H1 (cell line): ENCODE data around the gene KIAA0513. TPM values are rescaled to one million over a fixed set of nuclear protein-coding genes. Genes with fewer than 3 reads are reported as not detected.

Experiments used
- BRCA1 ChIP-seq: IDR thresholded peaks from 2 replicates; pipeline ENCODE4 v1.6.1; 2012; ENCODE audit warnings: low read depth, low read length, improper control_type of control experiment
- CHD7 ChIP-seq: fragments of 300-600 bp; sonication (generic); IDR thresholded peaks from 2 replicates; pipeline ENCODE4 v1.7.1; 2012; ENCODE audit warnings: low read length, moderate library complexity, mild to moderate bottlenecking, inconsistent platforms; ENCODE audit not compliant: insufficient replicate concordance
- CREB1 ChIP-seq: IDR thresholded peaks from 2 replicates; pipeline ENCODE4 v1.6.1; 2012; ENCODE audit warnings: inconsistent platforms
- TAF1 ChIP-seq: IDR thresholded peaks from 2 replicates; pipeline ENCODE4 v1.6.1; 2011; ENCODE audit warnings: mild to moderate bottlenecking, low read depth, low read length
- TBP ChIP-seq: IDR thresholded peaks from 2 replicates; pipeline ENCODE4 v1.6.1; 2011; ENCODE audit warnings: low read depth, low read length, improper control_type of control experiment
- TEAD4 ChIP-seq: IDR thresholded peaks from 2 replicates; pipeline ENCODE4 v1.6.1; 2012; ENCODE audit warnings: low read depth, low read length, inconsistent platforms, mixed read lengths
- polyA plus RNA-seq, 7 experiments: library from polyadenylated mRNA; depleted of rRNA in 3 of 7; stranded (reverse) in 5 of 7; unstranded in 2 of 7; fragments of >200 nt in 5 of 7; fragments of 200-250 nt in 2 of 7; gene quantifications; 1 replicate in 5 of 7; 2 replicates in 1 of 7; 4 replicates in 1 of 7; pipeline versions ENCODE4 v1.2.1 to v1.2.3, GENCODE V29; 2011 to 2013; ENCODE audit warnings: missing spikeins in 2 of 7, mixed read lengths in 2 of 7
- total RNA-seq: library from RNA; stranded (reverse); fragmentation: NEBNext Ultra II Directional; extraction: Animal tissue kit (Norgen Biotek cat#: 25700); gene quantifications from 2 replicates; pipeline ENCODE4 v1.2.1, GENCODE V29; 2021
- TF ChIP-seq, protein P1 (sequence below): IDR thresholded peaks from 2 replicates; pipeline ENCODE4 v1.6.1; 2011; ENCODE audit warnings: low read length, improper control_type of control experiment
- TF ChIP-seq, protein P2 (sequence below): IDR thresholded peaks from 2 replicates; pipeline ENCODE4 v1.6.1; 2012; ENCODE audit warnings: inconsistent platforms

The KIAA0513 gene
- total and polyA plus RNA-seq, 2 of the 8 experiments (the other 6 are each of a cell fraction or from before 2014, with no cell fraction given), result 2.1 to 6.1 TPM

DNA sequence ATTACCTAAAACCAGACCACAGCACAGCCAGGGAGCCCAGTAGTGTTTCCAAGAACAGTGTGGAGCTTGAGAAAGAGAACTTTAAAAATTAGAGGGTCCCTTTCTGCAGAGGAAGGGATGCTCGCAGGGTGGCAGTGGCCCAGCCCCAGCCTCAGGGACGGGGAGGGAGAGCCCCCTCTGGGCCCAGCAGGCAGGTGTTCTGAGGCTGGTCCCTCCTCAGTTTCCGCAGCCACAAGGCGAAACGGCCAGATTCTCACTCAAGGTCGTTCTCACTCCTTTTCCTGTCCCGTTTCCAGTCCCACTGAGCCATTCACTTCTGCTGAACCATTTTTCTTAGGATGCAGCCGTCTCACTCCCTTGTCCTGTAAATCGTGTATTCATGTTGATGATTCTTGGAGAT is 64.7 kb downstream of the KIAA0513 start (continued):
- TF ChIP-seq CHD7 (no peak), BRCA1 (no peak), TBP (no peak), TAF1 (no peak), TEAD4 (no peak), CREB1 (no peak)
- TF ChIP-seq, protein P1, sequence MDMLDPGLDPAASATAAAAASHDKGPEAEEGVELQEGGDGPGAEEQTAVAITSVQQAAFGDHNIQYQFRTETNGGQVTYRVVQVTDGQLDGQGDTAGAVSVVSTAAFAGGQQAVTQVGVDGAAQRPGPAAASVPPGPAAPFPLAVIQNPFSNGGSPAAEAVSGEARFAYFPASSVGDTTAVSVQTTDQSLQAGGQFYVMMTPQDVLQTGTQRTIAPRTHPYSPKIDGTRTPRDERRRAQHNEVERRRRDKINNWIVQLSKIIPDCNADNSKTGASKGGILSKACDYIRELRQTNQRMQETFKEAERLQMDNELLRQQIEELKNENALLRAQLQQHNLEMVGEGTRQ, result no peak
- TF ChIP-seq, protein P2, sequence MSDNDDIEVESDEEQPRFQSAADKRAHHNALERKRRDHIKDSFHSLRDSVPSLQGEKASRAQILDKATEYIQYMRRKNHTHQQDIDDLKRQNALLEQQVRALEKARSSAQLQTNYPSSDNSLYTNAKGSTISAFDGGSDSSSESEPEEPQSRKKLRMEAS, result no peak
